Gastrocnemius medialis (tissue), 4 donors: Measurements from ENCODE around the gene CHD6. TPM values are rescaled to one million over a fixed set of nuclear protein-coding genes. Genes with fewer than 3 reads are reported as not detected.
A peak's percentile ranks its signal among the peaks of the same experiment; 100 is the strongest.

Experiments used
- ATAC-seq, 2 donors: fragments of 150-250 bp; one replicate each; pipeline ENCODE4 v1.9.1; 2016
- DNase-seq, 2 donors: peaks; one replicate each; pipeline ENCODE4 v3.0.0-alpha.2; 2019
- H3K27ac ChIP-seq, 4 donors: fragments of 200-600 bp; sonication (generic); 1 replicate in 1 of 4; 2 replicates in 3 of 4; pipeline ENCODE4 v1.5.1; 2016 to 2018; ENCODE audit warnings: mild to moderate bottlenecking in 2 of 4, moderate library complexity in 1 of 4
- H3K27me3 ChIP-seq, 3 donors: fragments of 200-600 bp; sonication (generic) in 2 of 3; 1 replicate in 1 of 3; 2 replicates in 2 of 3; pipeline versions ENCODE4 v1.5.1 to v1.6.0; 2016 to 2019; ENCODE audit warnings: mild to moderate bottlenecking in 1 of 3, moderate library complexity in 1 of 3
- H3K36me3 ChIP-seq, 2 donors: fragments of 200-600 bp; sonication (generic) in 1 of 2; one replicate each; pipeline ENCODE4 v1.5.1; 2017 to 2018
- H3K4me1 ChIP-seq, 2 donors: fragments of 200-600 bp; sonication (generic) in 1 of 2; one replicate each; pipeline ENCODE4 v1.5.1; 2016 to 2017; ENCODE audit warnings: mild to moderate bottlenecking in 2 of 2
- H3K4me3 ChIP-seq, 4 donors: fragments of 200-600 bp; sonication (generic) in 3 of 4; 1 replicate in 1 of 4; 2 replicates in 3 of 4; pipeline ENCODE4 v1.5.1; 2016 to 2019; ENCODE audit warnings: mild to moderate bottlenecking in 2 of 4
- H3K9me3 ChIP-seq, 3 donors: fragments of 200-600 bp; sonication (generic) in 2 of 3; 1 replicate in 1 of 3; 2 replicates in 2 of 3; pipeline ENCODE4 v1.5.1; 2016 to 2019
- CTCF ChIP-seq, 5 experiments: fragments of 450-650 bp in 3 of 5; fragments of 200-600 bp in 2 of 5; sonication (generic) in 2 of 5; IDR thresholded peaks in 4 of 5; conservative IDR thresholded peaks in 1 of 5; 1 replicate in 4 of 5; 2 replicates in 1 of 5; pipeline ENCODE4 v1.5.1; 2016 to 2019; ENCODE audit warnings: antibody characterized with exemption in 5 of 5, mild to moderate bottlenecking in 3 of 5, moderate library complexity in 3 of 5
- POLR2A ChIP-seq, 2 donors: fragments of 450-650 bp; IDR thresholded peaks; one replicate each; pipeline ENCODE4 v1.6.1; 2017; ENCODE audit warnings: antibody characterized with exemption in 2 of 2, mild to moderate bottlenecking in 2 of 2, moderate library complexity in 2 of 2
- in situ Hi-C, 4 donors: fragments of 200-750 bp; cut with MboI; loops; one replicate each; pipeline versions ENCODE4 v1.15.0 to v1.8.0; 2017; ENCODE audit warnings: low sequenced_read_pairs in 4 of 4
- intact Hi-C: fragments of 100-400 bp; cut with DNase I; formaldehyde crosslinking; loops from one replicate; pipeline ENCODE4 v1.15.1; 2023; ENCODE audit warnings: low total_unique reads
- total RNA-seq, 4 donors: library from RNA; depleted of rRNA; stranded (reverse); fragments of >200 nt; gene quantifications; one replicate each; pipeline versions ENCODE4 v1.1.0 to v1.2.3, GENCODE V29; 2016

Gene CHD6
- total RNA-seq, 4 donors from 2014 or later: 12.8 to 33.7 (median 19.2) TPM

GRCh38 chr20:41386502-41387427, 231.4 kb downstream of the CHD6 start:
- in situ Hi-C loops: no loop called here
- no peak overlapping the region for H3K4me3 ChIP-seq
- peak; percentile 24 to 36 for ATAC-seq
- TF ChIP-seq POLR2A (IDR thresholded peaks at IDR 0.05): no peak
- no peaks in the 10 kb centered on the region for H3K27me3 ChIP-seq
- peaks cover 6 to 7% of the 10 kb centered on the region in 2 donors for H3K4me1 ChIP-seq
- H3K9me3 ChIP-seq: no peaks in the 10 kb centered on the region
- H3K36me3 ChIP-seq: no peaks in the 10 kb centered on the region
- H3K27ac ChIP-seq: no peak overlapping the region
- intact Hi-C loops: no loop called here
- DNase-seq: no peak

- H3K36me3 ChIP-seq: no peaks in the 10 kb centered on the region
- in situ Hi-C loops (no loop called here), intact Hi-C loops (no loop called here)
- peaks cover 6 to 7% of the 10 kb centered on the region in 2 donors for H3K4me1 ChIP-seq
- no peak overlapping the region for H3K27ac ChIP-seq
- DNase-seq (no peak), ATAC-seq (no peak)
- H3K4me3 ChIP-seq: no peak overlapping the region
- no peak for TF ChIP-seq POLR2A (IDR thresholded peaks at IDR 0.05)
- TF ChIP-seq CTCF (IDR thresholded peaks at IDR 0.05 in 4 of 5, conservative IDR thresholded peaks at IDR 0.05 in 1 of 5): no peak
- no peaks in the 10 kb centered on the region for H3K27me3 ChIP-seq
- no peaks in the 10 kb centered on the region for H3K9me3 ChIP-seq
These were observed 235.3 kb downstream of the CHD6 start for GRCh38 chr20:41382791-41383305.

- ATAC-seq: no peak
- Histone ChIP-seq H3K27ac (no peak overlapping the region), H3K4me1 (no peaks in the 10 kb centered on the region), H3K4me3 (no peak overlapping the region), H3K9me3 (no peaks in the 10 kb centered on the region), H3K27me3 (no peaks in the 10 kb centered on the region), H3K36me3 (no peaks in the 10 kb centered on the region)
- TF ChIP-seq POLR2A (IDR thresholded peaks at IDR 0.05): no peak
- no peak for TF ChIP-seq CTCF (IDR thresholded peaks at IDR 0.05 in 4 of 5, conservative IDR thresholded peaks at IDR 0.05 in 1 of 5)
- DNase-seq: no peak
- in situ Hi-C loops (no loop called here), intact Hi-C loops (no loop called here)
These were observed 237.5 kb downstream of the CHD6 start for GRCh38 chr20:41380551-41381193.

DNA sequence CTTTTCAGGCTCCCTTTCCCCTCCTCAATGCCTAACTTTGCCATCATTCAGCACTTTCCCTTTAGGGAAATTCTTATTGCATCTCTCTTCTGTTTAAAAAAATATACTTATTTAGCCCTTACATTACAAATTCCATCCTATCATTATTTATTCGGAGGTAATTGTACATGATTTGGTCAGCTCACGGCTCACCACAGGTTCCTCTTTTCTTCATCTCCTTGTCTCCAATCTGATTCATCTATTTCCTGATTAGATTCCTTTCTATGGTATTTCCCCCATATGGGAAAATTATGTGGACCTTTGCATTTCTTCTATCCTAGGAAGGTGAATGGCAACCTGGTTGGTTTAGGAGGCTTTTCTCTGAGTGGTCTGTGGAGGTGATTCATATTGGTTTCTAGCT, 238.6 kb downstream of the CHD6 start:
- ATAC-seq (no peak), DNase-seq (no peak)
- intact Hi-C loops (no loop called here), in situ Hi-C loops (no loop called here)
- no peaks in the 10 kb centered on the region for H3K9me3 ChIP-seq
- no peaks in the 10 kb centered on the region for H3K36me3 ChIP-seq
- TF ChIP-seq POLR2A (IDR thresholded peaks at IDR 0.05) (no peak), CTCF (IDR thresholded peaks at IDR 0.05 in 4 of 5, conservative IDR thresholded peaks at IDR 0.05 in 1 of 5) (no peak)
- H3K4me1 ChIP-seq: no peaks in the 10 kb centered on the region
- no peak overlapping the region for H3K27ac ChIP-seq
- H3K27me3 ChIP-seq: no peaks in the 10 kb centered on the region
- no peak overlapping the region for H3K4me3 ChIP-seq

GRCh38 chr20:41377275-41377674, 240.9 kb downstream of the CHD6 start:
- DNase-seq (no peak), ATAC-seq (no peak)
- no peaks in the 10 kb centered on the region for H3K4me1 ChIP-seq
- H3K4me3 ChIP-seq: no peak overlapping the region
- intact Hi-C loops (no loop called here), in situ Hi-C loops (no loop called here)
- TF ChIP-seq CTCF (IDR thresholded peaks at IDR 0.05 in 4 of 5, conservative IDR thresholded peaks at IDR 0.05 in 1 of 5): no peak
- TF ChIP-seq POLR2A (IDR thresholded peaks at IDR 0.05): no peak
- no peaks in the 10 kb centered on the region for H3K36me3 ChIP-seq
- H3K27me3 ChIP-seq: no peaks in the 10 kb centered on the region
- no peaks in the 10 kb centered on the region for H3K9me3 ChIP-seq
- no peak overlapping the region for H3K27ac ChIP-seq
